Stomach (tissue), 9 donors: Measurements from ENCODE around the gene CRTC1. TPM values are rescaled to one million over a fixed set of nuclear protein-coding genes. Genes with fewer than 3 reads are reported as not detected.

Experiments used
- DNase-seq, 2 donors: peaks; one replicate each; pipeline versions ENCODE4 v3.0.0 to v3.0.0-alpha.2; 2013 to 2019
- H3K27ac ChIP-seq, 5 donors: fragments of 200-600 bp in 4 of 5; sonication (generic) in 4 of 5; one replicate each; pipeline ENCODE4 v1.5.1; 2013 to 2019; ENCODE audit warnings: mild to moderate bottlenecking in 1 of 5, moderate library complexity in 1 of 5
- H3K27me3 ChIP-seq, 3 donors: fragments of 200-600 bp; sonication (generic); one replicate each; pipeline ENCODE4 v1.5.1; 2017 to 2019; ENCODE audit warnings: mixed run types in 1 of 3
- H3K36me3 ChIP-seq, 4 donors: fragments of 200-600 bp; sonication (generic); 1 replicate in 3 of 4; 2 replicates in 1 of 4; pipeline ENCODE4 v1.5.1; 2016 to 2019
- H3K4me1 ChIP-seq, 4 donors: fragments of 200-600 bp; sonication (generic); one replicate each; pipeline ENCODE4 v1.5.1; 2016 to 2019
- H3K4me3 ChIP-seq, 4 donors: fragments of 200-600 bp; sonication (generic) in 3 of 4; one replicate each; pipeline ENCODE4 v1.5.1; 2016 to 2019; ENCODE audit warnings: mild to moderate bottlenecking in 1 of 4
- H3K9me3 ChIP-seq, 4 donors: fragments of 200-600 bp; sonication (generic); one replicate each; pipeline ENCODE4 v1.5.1; 2016 to 2019
- CTCF ChIP-seq, 7 experiments: fragments of 450-650 bp in 4 of 7; fragments of 200-600 bp in 3 of 7; sonication (generic) in 3 of 7; IDR thresholded peaks; one replicate each; pipeline ENCODE4 v1.5.1; 2016 to 2019; ENCODE audit warnings: antibody characterized with exemption in 7 of 7, control low read depth in 2 of 7, mild to moderate bottlenecking in 1 of 7
- EP300 ChIP-seq: sonication (generic); formaldehyde crosslinking; IDR thresholded peaks from one replicate; pipeline ENCODE4 v1.6.1; 2017; ENCODE audit warnings: antibody characterized with exemption
- POLR2A ChIP-seq, 4 donors: fragments of 450-650 bp; IDR thresholded peaks; one replicate each; pipeline ENCODE4 v1.6.1; 2016; ENCODE audit warnings: antibody characterized with exemption in 4 of 4, control low read depth in 2 of 4, mild to moderate bottlenecking in 1 of 4, moderate library complexity in 1 of 4
- POLR2AphosphoS5 ChIP-seq, 3 donors: sonication (generic); formaldehyde crosslinking; IDR thresholded peaks; one replicate each; pipeline ENCODE4 v1.6.1; 2016; ENCODE audit warnings: antibody characterized with exemption in 3 of 3
- WGBS, 5 donors: extraction: QIAGEN DNeasy Blood & Tissue Kit in 3 of 5; methylation state at CpG; one replicate each; pipeline versions ENCODE4 v1.1.5 to v1.1.7; 2013 to 2018; 5-methylcytosine and 5-hydroxymethylcytosine counted together
- intact Hi-C: fragments of 100-400 bp; cut with DNase I; formaldehyde crosslinking; loops from one replicate; pipeline ENCODE4 v1.15.1; 2023; ENCODE audit warnings: low total_unique reads
- polyA plus RNA-seq, 3 donors: library from polyadenylated mRNA; stranded (reverse); fragments of 200-250 nt; gene quantifications; one replicate each; pipeline ENCODE4 v1.2.3, GENCODE V29; 2013
- total RNA-seq, 5 donors: library from RNA; depleted of rRNA; stranded (reverse); fragments of >200 nt; gene quantifications; one replicate each; pipeline versions ENCODE4 v1.1.0 to v1.2.3, GENCODE V29; 2014 to 2016
- donor health status: healthy with polysubstance abuse.
- donor health status: Bipolar disorder and iron deficiency.
- donor health status: healthy.

CRTC1 gene
- total and polyA plus RNA-seq, 8 donors: 4.2 to 28.0 (median 4.6) TPM; not detected in 1

GRCh38 chr19:18775586-18776287 is 92.3 kb downstream of the CRTC1 start:
- intact Hi-C loops: no loop called here
- 85 to 93% (median 88%) methylated on average over 18 to 33 of the region's 33 CpGs for WGBS, 5 donors
- H3K36me3 ChIP-seq: peaks cover 0 to 34% (median 14%) of the 10 kb centered on the region in 4 donors

GRCh38 chr19:18776288-18776594 is 92.8 kb downstream of the CRTC1 start:
- no peak for DNase-seq
- intact Hi-C loops: no loop called here
- TF ChIP-seq POLR2AphosphoS5 (IDR thresholded peaks at IDR 0.05) (no peak), POLR2A (IDR thresholded peaks at IDR 0.05) (no peak), CTCF (IDR thresholded peaks at IDR 0.05) (no peak), EP300 (no peak)
- peaks cover 0 to 32% (median 14%) of the 10 kb centered on the region in 4 donors for H3K36me3 ChIP-seq
- peaks cover 0 to 12% (median 8%) of the 10 kb centered on the region in 4 donors for H3K4me1 ChIP-seq
- H3K27ac ChIP-seq: no peak overlapping the region
- WGBS, 5 donors: 77 to 89% (median 78%) methylated on average over 3 to 8 of the region's 8 CpGs
- H3K9me3 ChIP-seq: no peaks in the 10 kb centered on the region
- H3K4me3 ChIP-seq: no peak overlapping the region
- peaks cover 0 to 29% (median 0%) of the 10 kb centered on the region in 3 donors for H3K27me3 ChIP-seq

More at GRCh38 chr19:18775586-18776287, 92.3 kb downstream of the CRTC1 start:
- H3K9me3 ChIP-seq: no peaks in the 10 kb centered on the region
- no peak overlapping the region for H3K27ac ChIP-seq
- peaks cover 0 to 12% (median 8%) of the 10 kb centered on the region in 4 donors for H3K4me1 ChIP-seq
- H3K27me3 ChIP-seq: peaks cover 0 to 29% (median 0%) of the 10 kb centered on the region in 3 donors
- no peak for DNase-seq
- H3K4me3 ChIP-seq: no peak overlapping the region
- TF ChIP-seq EP300 (no peak), POLR2AphosphoS5 (IDR thresholded peaks at IDR 0.05) (no peak), CTCF (IDR thresholded peaks at IDR 0.05) (no peak), POLR2A (IDR thresholded peaks at IDR 0.05) (no peak)

- Histone ChIP-seq H3K27ac (no peak overlapping the region), H3K36me3 (peaks cover 0 to 27% (median 12%) of the 10 kb centered on the region in 4 donors), H3K9me3 (no peaks in the 10 kb centered on the region), H3K4me3 (no peak overlapping the region), H3K27me3 (peaks cover 0 to 29% (median 0%) of the 10 kb centered on the region in 3 donors), H3K4me1 (peaks cover 0 to 12% (median 8%) of the 10 kb centered on the region in 4 donors)
- TF ChIP-seq CTCF (IDR thresholded peaks at IDR 0.05) (no peak), POLR2A (IDR thresholded peaks at IDR 0.05) (no peak), EP300 (no peak), POLR2AphosphoS5 (IDR thresholded peaks at IDR 0.05) (no peak)
- intact Hi-C loops: no loop called here
- WGBS, 5 donors: 51 to 78% (median 68%) methylated on average over 10 to 12 of the region's 12 CpGs; no CpG with 5 or more reads in 1 of the 5 donors
- no peak for DNase-seq
These were observed 93.3 kb downstream of the CRTC1 start for GRCh38 chr19:18776736-18777135.

GRCh38 chr19:18777301-18778075 is 94.0 kb downstream of the CRTC1 start:
- TF ChIP-seq EP300: no peak
- TF ChIP-seq CTCF (IDR thresholded peaks at IDR 0.05): no peak
- no peak for TF ChIP-seq POLR2AphosphoS5 (IDR thresholded peaks at IDR 0.05)
- TF ChIP-seq POLR2A (IDR thresholded peaks at IDR 0.05): no peak
- no peak overlapping the region for H3K27ac ChIP-seq
- no peaks in the 10 kb centered on the region for H3K9me3 ChIP-seq
- WGBS, 5 donors: 23 to 74% (median 48%) methylated on average over 32 to 71 of the region's 71 CpGs
- H3K4me3 ChIP-seq: peak overlapping the region in 1 of 4 donors; percentile 7
- peaks cover 0 to 12% (median 8%) of the 10 kb centered on the region in 4 donors for H3K4me1 ChIP-seq
- no peak for DNase-seq
- peaks cover 0 to 29% (median 0%) of the 10 kb centered on the region in 3 donors for H3K27me3 ChIP-seq
- intact Hi-C loops: no loop called here
- peaks cover 0 to 26% (median 12%) of the 10 kb centered on the region in 4 donors for H3K36me3 ChIP-seq
